ENCODE data around the gene ADPRS. TPM values are rescaled to one million over a fixed set of nuclear protein-coding genes. Genes with fewer than 3 reads are reported as not detected.

Gene ADPRS
- total and polyA plus RNA-seq, 9 of the 15 experiments (the other 6 are each of a cell fraction or from before 2014, with no cell fraction given) = 5.9 to 40.0 (median 27.4) TPM

GRCh38 chr1:36083635-36084496 lies 4.8 kb upstream of the ADPRS start, which contains the start of gene TEKT2:
TEKT2 (plus strand) TSS chr1:36084094; CDS start chr1:36084922, 828 bp downstream.
- Histone ChIP-seq H3K9me1 (ENCODE audit: control insufficient read depth, insufficient read depth, low read length) (peaks cover 6% of the 10 kb centered on the region), H3K9ac (ENCODE audit: insufficient read depth in 1 of 2, low read depth in 2 of 2, low read length in 2 of 2) (peak within 1 kb of the TSS in 1 of 2 experiments; percentile 51; a peak in 1 of 4 replicates), H3K79me2 (ENCODE audit: control insufficient read depth, insufficient read depth, low read length) (peaks cover 2% of the 10 kb centered on the region), H3K36me3 (ENCODE audit: control insufficient read depth, insufficient read depth, low read length) (no peaks in the 10 kb centered on the region), H3K4me1 (replicated peaks in 1 of 2; ENCODE audit: control insufficient read depth in 2 of 2, insufficient read depth in 2 of 2, low read length in 2 of 2) (peaks cover 10 to 34% of the 10 kb centered on the region in 2 experiments; a peak in 4 of 5 replicates), H3K27ac (ENCODE audit: extremely low read depth, low read depth, low read length) (no peak within 1 kb of the TSS), H3K4me2 (ENCODE audit: insufficient read depth, low read length) (no peak within 1 kb of the TSS), H2AFZ (ENCODE audit: low read depth, low read length) (no peak within 1 kb of the TSS), H3K4me3 (no peak within 1 kb of the TSS), H3K9me3 (replicated peaks; ENCODE audit: control insufficient read depth, insufficient read depth, low read depth, low read length) (no peaks in the 10 kb centered on the region), H4K20me1 (replicated peaks; ENCODE audit: control insufficient read depth, insufficient read depth, low read length) (no peaks in the 10 kb centered on the region), H3K27me3 (ENCODE audit: control insufficient read depth in 2 of 2, insufficient read depth in 2 of 2, low read length in 2 of 2) (no peaks in the 10 kb centered on the region)
- intact Hi-C loops (cut with micrococcal nuclease) = no loop called here
- DNase-seq (ENCODE audit: extremely low read depth in 1 of 4, low spot score in 3 of 4) (no peak), FAIRE-seq (no peak), ATAC-seq (no peak)
- no TSS peak for BruUV-seq (replicated peaks)
- in situ Hi-C loops (cut with MboI) = no loop called here
- ChIA-PET POLR2A (interaction anchor here (1.0 to 1.5 kb wide), 2 partner anchors 10 to 12 kb away, joined by 3 read pairs; no protein-coding TSS in a partner anchor), CTCF (ENCODE audit: low intra/inter-chr PET ratio) (no interaction called here)
- WGBS (ENCODE audit: insufficient coverage, low coverage, missing lambda C conversion rate) = 81% methylated on average over 33 of the region's 59 CpGs
- peak; percentile 38; the same call in 1 of the 2 replicates for TF ChIP-seq ZBTB33 (CRISPR knock-in tag; IDR thresholded peaks at IDR 0.05)
- TF ChIP-seq MTA2 (IDR thresholded peaks at IDR 0.05; ENCODE audit: low read depth) = no peak
- no peak for TF ChIP-seq TAL1 (IDR thresholded peaks at IDR 0.05)
- no peak for TF ChIP-seq ILF3 (IDR thresholded peaks at IDR 0.05; ENCODE audit: borderline replicate concordance)
- TF ChIP-seq PRMT5 (CRISPR knock-in tag; IDR thresholded peaks at IDR 0.05) = no peak
- no peak for TF ChIP-seq CHAMP1 (IDR thresholded peaks at IDR 0.05)
- peak; percentile 30; the same call in 1 of the 2 replicates for TF ChIP-seq VEZF1 (CRISPR knock-in tag; IDR thresholded peaks at IDR 0.05)
- no peak for TF ChIP-seq YBX1 (IDR thresholded peaks at IDR 0.05)
- TF ChIP-seq ELF4 (CRISPR knock-in tag; IDR thresholded peaks at IDR 0.05) = no peak
- TF ChIP-seq MITF (IDR thresholded peaks at IDR 0.05) = no peak
- no peak for TF ChIP-seq TRIM28 (IDR thresholded peaks at IDR 0.05)
- TF ChIP-seq DEAF1 (CRISPR knock-in tag; IDR thresholded peaks at IDR 0.05) = no peak
